ENCODE results near the gene IL17RE. TPM values are rescaled to one million over a fixed set of nuclear protein-coding genes. Genes with fewer than 3 reads are reported as not detected.
A peak's percentile ranks its signal among the peaks of the same experiment; 100 is the strongest.

Gene IL17RE
- total and polyA plus RNA-seq, 2 of the 13 experiments (the other 11 are each of a cell fraction or from before 2014, with no cell fraction given): 14.5 to 24.1 TPM

GRCh38 chr3:9933561-9934234 is 31.1 kb downstream of the IL17RE start, which contains the start of gene CRELD1 (continued):
- TF ChIP-seq CEBPZ (IDR thresholded peaks at IDR 0.05; ENCODE audit: low read length): no peak
- no peak for TF ChIP-seq HNF1B (CRISPR knock-in tag; IDR thresholded peaks at IDR 0.05)
- TF ChIP-seq MYNN (CRISPR knock-in tag; IDR thresholded peaks at IDR 0.05; ENCODE audit: low read depth): no peak
- peak; percentile 90 for TF ChIP-seq RFX5 (IDR thresholded peaks at IDR 0.05; ENCODE audit: low read depth, low read length)
- TF ChIP-seq RFXANK (CRISPR knock-in tag; IDR thresholded peaks at IDR 0.05): peak; percentile 92
- no peak for TF ChIP-seq SSRP1 (CRISPR knock-in tag; IDR thresholded peaks at IDR 0.05)
- no peak for TF ChIP-seq GPBP1L1 (CRISPR knock-in tag; IDR thresholded peaks at IDR 0.05)
- no peak for TF ChIP-seq EHMT2 (IDR thresholded peaks at IDR 0.05; ENCODE audit: borderline replicate concordance, low read depth, low read length)
- TF ChIP-seq NKX3-1 (CRISPR knock-in tag; IDR thresholded peaks at IDR 0.05): peak; percentile 79; the same call in 1 of the 2 replicates
- 0 out of 2 replicates have a peak, but pooled peaks have one; percentile 62 for TF ChIP-seq MAF1 (CRISPR knock-in tag; IDR thresholded peaks at IDR 0.05; ENCODE audit: borderline replicate concordance)
- no peak for TF ChIP-seq USF2 (IDR thresholded peaks at IDR 0.05; ENCODE audit: low read depth, low read length)
- 0 out of 2 replicates have a peak, but pooled peaks have one; percentile 5 for TF ChIP-seq USF2 (CRISPR knock-in tag; IDR thresholded peaks at IDR 0.05; ENCODE audit: borderline replicate concordance)
- TF ChIP-seq ZBTB37 (CRISPR knock-in tag; IDR thresholded peaks at IDR 0.05): peak; percentile 68; the same call in 1 of the 2 replicates
- TF ChIP-seq KLF6 (CRISPR knock-in tag; IDR thresholded peaks at IDR 0.05): 0 out of 2 replicates have a peak, but pooled peaks have one; percentile 38
- TF ChIP-seq ZNF574 (CRISPR knock-in tag; IDR thresholded peaks at IDR 0.05): peak; percentile 83
- peak; percentile 87; the same call in 1 of the 2 replicates for TF ChIP-seq SIN3A (IDR thresholded peaks at IDR 0.05; ENCODE audit: borderline replicate concordance, low read depth, low read length)

Measured in HepG2 (cell line).